ENCODE measurements around the gene ELMO2. TPM values are rescaled to one million over a fixed set of nuclear protein-coding genes. Genes with fewer than 3 reads are reported as not detected.

The ELMO2 gene
- total and polyA plus RNA-seq, 2 experiments from 2014 or later: 38.0 to 38.7 TPM

- no peaks in the 10 kb centered on the region for H3K9me3 ChIP-seq (ENCODE audit: low read depth)
Observed at GRCh38 chr20:46435146-46435545, 28.7 kb upstream of the ELMO2 start.

DNA sequence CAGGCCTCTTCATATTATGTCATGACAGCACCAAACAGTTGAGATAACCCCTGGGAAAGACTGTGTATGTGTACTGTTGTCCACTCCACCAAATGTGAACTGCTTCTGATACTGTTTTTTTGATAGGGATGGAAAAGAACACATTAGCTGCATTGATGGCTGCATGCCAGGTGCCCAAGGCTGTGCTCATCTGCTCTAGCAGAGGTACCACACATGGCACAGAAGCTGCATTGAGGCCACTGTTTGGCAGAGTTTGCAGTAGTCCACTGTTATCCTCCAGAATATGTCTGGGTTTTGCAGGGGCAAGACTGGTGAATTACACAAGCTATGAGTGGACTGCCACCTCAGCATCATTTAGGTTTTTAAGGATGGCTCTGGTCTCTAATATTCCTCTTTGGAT, 28.2 kb upstream of the ELMO2 start:
- Histone ChIP-seq H3K9me3 (ENCODE audit: low read depth) (no peaks in the 10 kb centered on the region), H3K4me1 (ENCODE audit: low read depth) (no peaks in the 10 kb centered on the region), H3K27ac (no peak overlapping the region), H3K4me3 (no peak overlapping the region), H3K27me3 (peaks cover 14% of the 10 kb centered on the region), H3K36me3 (no peaks in the 10 kb centered on the region)
- DNase-seq (ENCODE audit: low read depth in 1 of 2, low spot score in 1 of 2): no peak
- TF ChIP-seq, protein P1, sequence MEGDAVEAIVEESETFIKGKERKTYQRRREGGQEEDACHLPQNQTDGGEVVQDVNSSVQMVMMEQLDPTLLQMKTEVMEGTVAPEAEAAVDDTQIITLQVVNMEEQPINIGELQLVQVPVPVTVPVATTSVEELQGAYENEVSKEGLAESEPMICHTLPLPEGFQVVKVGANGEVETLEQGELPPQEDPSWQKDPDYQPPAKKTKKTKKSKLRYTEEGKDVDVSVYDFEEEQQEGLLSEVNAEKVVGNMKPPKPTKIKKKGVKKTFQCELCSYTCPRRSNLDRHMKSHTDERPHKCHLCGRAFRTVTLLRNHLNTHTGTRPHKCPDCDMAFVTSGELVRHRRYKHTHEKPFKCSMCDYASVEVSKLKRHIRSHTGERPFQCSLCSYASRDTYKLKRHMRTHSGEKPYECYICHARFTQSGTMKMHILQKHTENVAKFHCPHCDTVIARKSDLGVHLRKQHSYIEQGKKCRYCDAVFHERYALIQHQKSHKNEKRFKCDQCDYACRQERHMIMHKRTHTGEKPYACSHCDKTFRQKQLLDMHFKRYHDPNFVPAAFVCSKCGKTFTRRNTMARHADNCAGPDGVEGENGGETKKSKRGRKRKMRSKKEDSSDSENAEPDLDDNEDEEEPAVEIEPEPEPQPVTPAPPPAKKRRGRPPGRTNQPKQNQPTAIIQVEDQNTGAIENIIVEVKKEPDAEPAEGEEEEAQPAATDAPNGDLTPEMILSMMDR (IDR thresholded peaks at IDR 0.05; ENCODE audit: low read depth, low read length): no peak

More at GRCh38 chr20:46435146-46435545, 28.7 kb upstream of the ELMO2 start:
- Histone ChIP-seq H3K27ac (no peak overlapping the region), H3K4me1 (ENCODE audit: low read depth) (no peaks in the 10 kb centered on the region), H3K27me3 (peaks cover 9% of the 10 kb centered on the region), H3K4me3 (no peak overlapping the region), H3K36me3 (no peaks in the 10 kb centered on the region)
- DNase-seq (ENCODE audit: low read depth in 1 of 2, low spot score in 1 of 2): no peak
- TF ChIP-seq, protein P1 (IDR thresholded peaks at IDR 0.05; ENCODE audit: low read depth, low read length): no peak

DNA sequence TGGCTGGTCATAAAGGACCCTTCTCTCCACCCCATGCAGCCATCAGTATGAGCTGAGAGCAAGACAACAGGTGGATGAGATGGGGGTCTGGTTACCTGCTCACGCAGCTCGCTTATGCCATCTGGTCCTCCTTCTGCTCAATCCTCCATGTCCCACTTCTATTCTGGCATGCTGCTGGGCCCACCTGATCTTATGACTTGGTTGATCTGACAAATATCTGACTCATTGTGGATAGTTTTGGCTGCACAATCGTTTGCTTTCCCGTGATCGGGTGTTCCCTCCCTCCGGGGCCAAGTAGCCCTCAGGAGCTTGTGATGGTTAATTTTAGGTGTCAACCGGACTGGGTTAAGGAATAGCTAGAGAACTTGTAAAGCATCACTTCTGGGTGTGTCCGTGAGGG, 26.6 kb upstream of the ELMO2 start:
- Histone ChIP-seq H3K4me3 (no peak overlapping the region), H3K36me3 (no peaks in the 10 kb centered on the region), H3K27ac (no peak overlapping the region), H3K4me1 (ENCODE audit: low read depth) (no peaks in the 10 kb centered on the region), H3K9me3 (ENCODE audit: low read depth) (no peaks in the 10 kb centered on the region), H3K27me3 (peaks cover 27% of the 10 kb centered on the region)
- TF ChIP-seq, protein P1 (IDR thresholded peaks at IDR 0.05; ENCODE audit: low read depth, low read length): no peak
- no peak for DNase-seq (ENCODE audit: low read depth in 1 of 2, low spot score in 1 of 2)

DNA sequence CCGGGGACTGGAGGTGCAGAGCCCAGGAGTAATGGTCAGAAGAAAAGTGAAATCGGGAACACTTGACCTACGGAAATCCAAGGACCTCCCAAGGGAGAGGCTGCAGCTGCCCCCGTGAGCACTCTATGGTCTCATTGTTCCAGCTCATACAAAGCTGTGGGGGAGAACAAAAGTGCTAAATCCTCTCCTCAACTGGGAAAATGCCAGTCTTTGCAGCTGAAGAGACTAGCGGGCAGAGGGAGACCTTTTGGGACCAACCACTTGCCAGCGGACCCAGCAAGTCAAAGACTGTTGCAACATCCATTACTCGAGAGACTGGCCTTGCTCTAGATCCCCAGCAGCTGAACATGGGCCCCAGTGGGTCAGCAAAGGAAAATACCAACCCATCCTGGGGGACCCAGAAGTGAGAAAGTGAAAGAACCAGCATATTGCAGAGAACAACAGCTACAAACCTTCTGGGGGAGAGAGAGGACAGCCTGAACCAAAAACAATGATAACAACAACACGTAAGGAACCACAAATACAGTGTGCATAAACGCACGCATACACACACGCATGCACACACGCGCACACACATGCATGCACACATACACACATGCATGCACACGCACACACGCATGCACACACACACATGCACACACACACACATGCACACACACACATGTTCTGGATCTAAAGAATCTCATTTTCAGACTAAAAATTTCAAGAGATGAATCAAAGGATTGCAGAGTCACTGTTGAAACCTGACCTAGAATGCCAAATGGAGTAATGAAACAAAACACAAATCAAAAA, 24.7 kb upstream of the ELMO2 start:
- no peak for DNase-seq (ENCODE audit: low read depth in 1 of 2, low spot score in 1 of 2)
- Histone ChIP-seq H3K4me1 (ENCODE audit: low read depth) (no peaks in the 10 kb centered on the region), H3K27me3 (peaks cover 28% of the 10 kb centered on the region), H3K36me3 (no peaks in the 10 kb centered on the region), H3K9me3 (ENCODE audit: low read depth) (no peaks in the 10 kb centered on the region), H3K27ac (no peak overlapping the region), H3K4me3 (no peak overlapping the region)
- TF ChIP-seq, protein P1 (IDR thresholded peaks at IDR 0.05; ENCODE audit: low read depth, low read length): no peak

DNA sequence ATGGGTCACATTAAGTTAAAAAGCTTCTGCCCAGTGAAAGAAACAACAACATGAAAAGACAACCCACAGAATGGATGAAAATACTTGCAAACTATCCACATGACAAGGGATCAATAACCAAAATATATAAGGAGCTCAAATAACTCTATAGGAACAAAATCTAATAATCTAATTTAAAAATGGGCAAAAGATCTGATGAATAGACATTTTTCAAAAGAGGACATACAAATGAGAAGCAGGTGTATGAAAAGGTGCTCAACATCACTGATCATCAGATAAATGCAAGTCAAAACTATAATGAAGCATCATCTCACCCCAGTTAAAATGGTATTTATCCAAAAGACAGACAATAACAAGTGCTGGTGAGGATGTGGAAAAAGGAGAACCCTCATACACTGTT, 21.0 kb upstream of the ELMO2 start:
- DNase-seq (ENCODE audit: low read depth in 1 of 2, low spot score in 1 of 2): no peak
- peaks cover 18% of the 10 kb centered on the region for H3K27me3 ChIP-seq
- TF ChIP-seq, protein P1 (IDR thresholded peaks at IDR 0.05; ENCODE audit: low read depth, low read length): no peak

More for the DNA sequence above, 21.0 kb upstream of the ELMO2 start:
- Histone ChIP-seq H3K4me3 (no peak overlapping the region), H3K4me1 (ENCODE audit: low read depth) (no peaks in the 10 kb centered on the region), H3K9me3 (ENCODE audit: low read depth) (no peaks in the 10 kb centered on the region), H3K27ac (no peak overlapping the region), H3K36me3 (no peaks in the 10 kb centered on the region)
